ENCODE results near the gene SNAPC3. TPM values are rescaled to one million over a fixed set of nuclear protein-coding genes. Genes with fewer than 3 reads are reported as not detected.
"Not testable (repeated sequence)": the region's sequence is repeated elsewhere in the genome, so short reads cannot be mapped to it uniquely, and the experiment has no call there.

The SNAPC3 gene
- 50.7 TPM for total RNA-seq

DNA sequence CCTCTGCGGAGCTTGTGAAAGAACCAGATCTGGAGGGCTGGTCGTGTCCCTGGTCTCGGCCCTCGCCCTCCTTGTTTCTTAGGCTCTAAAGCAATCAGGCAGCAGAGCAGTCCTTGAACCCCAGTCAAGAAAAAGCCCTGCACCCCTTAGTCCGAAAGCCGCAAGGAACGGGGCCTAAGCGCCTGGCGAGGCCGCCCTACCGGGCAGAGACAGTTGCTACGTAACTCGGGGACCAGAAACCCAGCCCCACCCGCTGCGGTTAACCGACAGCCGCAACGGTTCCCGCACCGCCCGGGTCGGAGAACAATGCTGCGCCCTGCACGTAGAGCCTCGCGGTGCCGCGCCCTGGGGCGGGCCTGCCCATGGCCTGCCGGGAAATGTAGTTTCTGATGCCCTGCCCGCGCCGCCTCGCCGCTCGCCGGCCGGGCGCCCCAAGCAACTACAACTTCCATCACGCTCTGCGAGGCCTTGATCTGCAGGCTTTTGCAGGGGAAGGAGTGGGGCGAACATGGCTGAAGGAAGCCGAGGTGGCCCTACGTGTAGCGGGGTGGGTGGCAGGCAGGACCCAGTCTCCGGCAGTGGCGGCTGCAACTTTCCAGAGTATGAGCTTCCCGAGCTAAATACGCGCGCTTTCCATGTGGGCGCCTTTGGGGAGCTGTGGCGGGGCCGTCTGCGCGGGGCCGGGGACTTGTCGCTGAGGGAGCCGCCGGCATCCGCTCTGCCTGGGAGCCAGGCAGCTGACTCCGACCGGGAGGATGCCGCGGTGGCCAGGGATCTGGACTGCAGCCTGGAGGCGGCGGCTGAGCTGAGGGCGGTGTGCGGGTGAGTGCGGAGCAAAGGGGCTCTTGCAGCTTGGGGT is at the start of gene SNAPC3:
TSS of gene SNAPC3 (plus strand) at position 505 of the 859 bp plus-strand sequence. CDS start at position 509, 4 bp downstream.
- DNase-seq: peak; percentile 98

DNA sequence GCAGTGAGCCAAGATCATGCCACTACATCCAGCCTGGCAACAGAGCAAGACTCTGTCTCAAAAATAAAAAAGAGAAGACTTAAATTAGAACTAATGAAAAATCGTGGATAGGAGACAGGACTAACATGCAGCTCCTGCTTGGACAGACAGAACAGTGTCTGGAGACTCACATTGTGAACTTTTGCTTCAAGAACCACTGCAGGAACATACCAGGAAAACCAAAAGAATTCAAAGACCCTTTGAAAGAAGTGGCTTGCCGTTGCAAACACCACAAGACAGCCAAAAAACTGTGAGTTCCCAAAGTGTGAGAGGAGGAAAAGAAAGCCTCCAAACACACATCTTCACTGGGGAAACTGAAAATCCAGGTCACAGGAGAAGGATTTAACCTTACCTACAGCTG is 48.8 kb upstream of the SNAPC3 start:
- DNase-seq: no peak

DNA sequence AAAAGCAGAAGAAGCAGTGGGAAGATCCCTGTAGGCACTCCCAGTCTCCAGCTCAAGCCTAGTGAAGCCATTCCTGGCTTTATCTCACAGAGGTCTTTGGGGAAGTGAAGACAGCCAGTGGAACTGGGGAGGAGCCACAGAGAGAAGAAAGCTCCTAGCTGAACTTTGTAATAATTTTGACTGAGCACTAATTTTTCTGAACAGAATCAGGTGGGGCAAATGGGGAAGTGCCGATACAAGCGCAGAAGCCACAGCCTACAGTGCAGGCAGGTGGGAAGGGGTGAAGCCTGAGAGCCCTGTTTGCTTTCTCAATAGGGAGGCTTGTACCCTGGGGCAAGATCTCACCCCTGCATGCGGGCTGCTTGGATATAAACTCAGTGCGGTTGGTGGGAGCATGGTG is 48.4 kb upstream of the SNAPC3 start:
- no peak for DNase-seq

DNA sequence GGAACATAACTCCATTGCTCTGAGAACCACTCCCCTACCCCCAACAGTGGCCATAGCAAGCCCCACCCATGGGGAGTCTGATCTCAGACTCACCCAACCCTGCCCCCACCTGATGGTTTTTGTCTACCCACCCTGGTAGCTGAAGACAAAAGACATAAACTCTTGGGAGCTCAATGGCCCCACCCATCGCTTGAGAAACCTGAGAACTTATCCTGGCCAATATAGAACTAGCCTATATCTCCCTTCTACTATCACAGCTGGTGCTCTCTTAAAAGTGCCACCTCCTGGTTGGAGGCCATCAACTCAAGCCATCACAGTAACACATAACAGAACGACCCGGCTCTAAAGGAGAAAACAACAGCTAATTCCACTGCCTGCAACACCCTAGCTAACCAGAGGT is 47.9 kb upstream of the SNAPC3 start:
- DNase-seq: no peak

GRCh38 chr9:15377625-15378540 is 44.8 kb upstream of the SNAPC3 start:
- DNase-seq: peak; percentile 11

- DNase-seq: not testable (repeated sequence)
Observed at GRCh38 chr9:15379317-15379716, 43.4 kb upstream of the SNAPC3 start.

- not testable (repeated sequence) for DNase-seq
Observed at GRCh38 chr9:15379888-15380287, 42.8 kb upstream of the SNAPC3 start.

- DNase-seq: no peak
Observed at GRCh38 chr9:15381491-15381890, 41.2 kb upstream of the SNAPC3 start.

DNA sequence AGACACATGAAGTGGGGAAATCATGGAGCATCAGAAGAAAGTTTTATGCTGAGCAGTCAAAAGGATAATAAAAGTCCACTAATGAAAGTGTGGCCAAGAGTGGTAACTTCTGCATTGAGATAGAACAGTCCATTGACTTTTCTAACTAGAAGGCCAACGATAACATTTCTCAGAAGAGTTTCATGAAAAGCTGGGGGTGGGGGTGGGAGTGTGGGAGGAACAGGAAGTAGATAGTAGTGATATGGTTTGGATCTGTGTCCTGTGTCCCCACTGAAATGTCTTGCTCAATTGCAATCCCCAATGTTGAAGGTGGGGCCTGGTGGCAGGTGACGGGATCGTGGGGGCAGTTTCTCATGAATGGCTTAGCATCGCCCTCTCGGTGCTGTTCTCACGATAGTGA is 36.2 kb upstream of the SNAPC3 start:
- DNase-seq: no peak

DNA sequence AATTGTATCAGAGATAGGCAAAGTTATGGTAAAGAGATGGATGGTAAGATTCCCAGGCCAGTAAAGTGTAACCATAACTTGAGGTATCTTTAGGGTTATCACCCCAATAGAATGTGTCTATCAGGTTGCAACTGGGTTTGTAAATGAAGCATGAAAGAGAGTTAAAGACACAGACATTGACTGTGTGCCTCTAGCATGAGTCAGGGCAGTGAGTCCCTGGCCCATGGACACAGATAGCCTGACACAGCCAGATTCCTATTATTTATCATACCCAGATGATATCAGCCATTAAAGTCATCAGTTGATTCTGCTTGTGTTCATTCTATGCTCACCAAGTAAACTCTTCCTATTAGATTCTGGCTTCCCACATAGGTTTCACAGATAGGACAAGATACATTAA is 33.5 kb upstream of the SNAPC3 start:
- no peak for DNase-seq

DNA sequence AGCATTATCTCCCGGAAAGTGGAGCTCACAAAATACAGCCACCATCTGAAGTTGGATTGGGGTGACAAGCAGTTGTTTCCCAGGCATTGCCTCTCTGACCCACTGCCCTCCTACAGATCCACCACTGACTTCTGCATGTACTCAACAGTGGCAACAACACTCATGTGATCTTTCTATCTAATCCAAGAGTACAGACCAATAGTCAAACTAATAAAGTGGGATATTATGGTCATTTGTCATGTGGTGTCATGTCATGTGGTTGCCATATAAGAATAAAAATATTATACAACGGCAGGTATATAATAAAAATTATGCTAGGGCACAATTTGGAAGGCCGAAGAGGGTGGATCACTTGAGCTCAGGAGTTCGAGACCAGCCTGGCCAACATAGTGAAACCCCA is 33.0 kb upstream of the SNAPC3 start:
- DNase-seq: no peak

DNA sequence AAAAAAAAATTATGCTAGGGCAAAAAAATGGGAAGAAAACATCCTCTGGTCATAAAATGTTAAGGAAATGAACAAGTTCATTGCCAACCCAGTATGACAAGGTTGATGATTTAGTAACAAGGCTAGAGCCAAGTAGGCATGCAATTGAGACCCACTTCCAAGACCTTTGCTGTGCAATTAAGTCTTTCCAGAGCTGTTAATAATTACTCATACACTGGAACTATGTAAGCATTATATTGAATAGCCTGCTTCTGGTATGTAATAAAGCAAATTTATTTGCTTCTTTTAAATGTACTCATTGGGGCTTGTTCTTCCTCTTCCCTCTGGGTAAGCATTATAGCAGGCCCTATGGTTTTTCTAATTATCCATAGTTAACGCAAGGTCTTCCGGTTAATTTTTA is 32.5 kb upstream of the SNAPC3 start:
- DNase-seq: no peak

DNA sequence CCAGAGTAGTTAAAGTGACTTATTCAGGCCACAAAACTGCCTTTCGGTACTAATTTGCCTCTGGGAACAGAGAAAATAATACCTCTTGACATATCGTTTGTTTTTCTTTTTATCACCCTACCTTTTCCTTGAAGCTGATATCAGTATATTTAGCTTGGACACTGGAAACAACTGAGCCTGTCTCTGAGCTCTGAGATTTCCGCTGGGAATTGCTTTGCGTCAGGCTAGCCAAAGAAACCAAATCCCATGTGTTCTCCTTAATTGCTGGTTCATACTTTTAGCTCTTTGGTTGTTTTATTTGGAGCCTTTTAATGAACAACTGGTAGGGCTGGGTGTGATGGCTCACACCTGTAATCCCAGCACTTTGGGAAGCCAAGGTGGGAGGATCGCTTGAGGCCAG is 30.3 kb upstream of the SNAPC3 start:
- no peak for DNase-seq

DNA sequence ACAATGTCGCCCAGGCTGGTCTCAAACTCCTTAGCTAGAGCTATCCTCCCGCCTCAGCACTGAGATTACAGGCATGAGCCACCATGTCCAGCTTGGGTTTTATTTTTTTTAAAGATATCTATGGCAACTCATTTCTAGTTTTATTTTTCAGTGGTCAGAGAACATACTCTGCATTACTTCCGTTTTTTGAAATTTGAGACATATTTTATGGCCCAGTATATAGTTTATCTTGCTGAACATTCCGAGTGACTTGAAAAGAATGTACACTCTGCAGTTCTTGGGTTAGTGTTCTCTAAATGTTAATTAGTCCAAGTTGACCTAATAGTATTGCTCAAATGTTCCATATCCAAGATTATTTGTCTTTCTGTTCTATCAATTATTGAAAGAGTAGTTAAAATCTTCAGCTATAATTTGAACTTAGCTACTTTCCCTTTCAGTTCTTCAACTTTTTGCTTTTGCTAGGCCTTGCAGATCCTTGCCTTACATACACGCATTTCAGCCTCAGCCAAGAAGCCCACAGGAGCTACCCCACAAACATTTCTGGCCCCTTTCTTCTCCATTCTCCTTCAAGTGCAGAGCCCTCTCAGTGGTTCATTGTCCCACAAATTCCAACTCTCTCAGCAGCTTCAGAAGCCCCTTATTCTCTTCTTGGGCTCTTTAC is 22.3 kb upstream of the SNAPC3 start:
- DNase-seq: no peak

- no peak for DNase-seq
Observed at GRCh38 chr9:15401266-15401665, 21.4 kb upstream of the SNAPC3 start.

DNA sequence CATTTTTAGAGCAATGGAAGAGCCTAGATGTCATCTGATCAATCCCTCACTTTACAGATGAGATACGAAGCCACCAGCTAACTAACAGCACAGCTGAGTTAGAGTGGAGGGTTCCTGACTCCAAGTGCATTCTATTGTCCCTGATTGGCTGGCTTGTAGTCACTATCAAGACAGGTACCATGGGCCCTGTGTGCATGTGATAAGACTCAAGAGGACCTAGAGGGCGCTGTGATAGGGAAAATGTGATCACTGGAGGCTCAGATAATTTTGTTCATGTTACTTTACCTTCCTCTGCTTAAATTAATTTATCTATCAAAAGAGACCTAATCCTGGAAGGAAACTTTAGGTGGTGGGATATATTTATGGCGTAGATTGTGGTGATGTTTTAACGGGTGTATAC is 19.5 kb upstream of the SNAPC3 start:
- DNase-seq: no peak

- DNase-seq: no peak
Observed at GRCh38 chr9:15404171-15404570, 18.5 kb upstream of the SNAPC3 start.

GRCh38 chr9:15416880-15417279 is 5.8 kb upstream of the SNAPC3 start:
- peak; percentile 13 for DNase-seq

GRCh38 chr9:15417626-15418025 is 5.0 kb upstream of the SNAPC3 start:
- DNase-seq: no peak

- DNase-seq: no peak
Observed at GRCh38 chr9:15420796-15421195, 1.9 kb upstream of the SNAPC3 start.

DNA sequence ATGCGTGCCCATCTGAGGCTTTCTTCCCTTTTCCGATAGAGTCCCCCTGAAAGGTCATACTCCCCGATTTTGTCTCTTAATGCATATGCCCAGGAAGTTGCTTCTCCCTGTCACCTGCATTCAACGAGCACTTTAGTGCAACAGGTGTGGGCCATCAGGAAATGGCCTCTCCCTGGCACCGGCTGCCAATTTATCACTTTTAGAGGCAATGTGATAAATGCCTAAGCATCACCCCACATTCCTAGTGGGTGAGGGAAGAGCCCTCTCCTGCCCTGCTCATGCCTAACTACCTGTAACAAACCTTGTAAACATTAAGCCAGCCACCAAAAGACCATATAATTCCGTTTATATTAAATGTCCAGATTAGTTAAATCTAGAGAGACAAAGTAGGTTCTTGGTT is 1.1 kb upstream of the SNAPC3 start:
- DNase-seq: no peak

- no peak for DNase-seq
Observed at GRCh38 chr9:15421990-15422371, 695 bp upstream of the SNAPC3 start.
